CD8-positive, alpha-beta memory T cell (primary cell): ENCODE data around the gene S100A14. TPM values are rescaled to one million over a fixed set of nuclear protein-coding genes. Genes with fewer than 3 reads are reported as not detected.

Experiments
- CTCF ChIA-PET: fragments of 350-600 bp; sonication (Branson Sonifier 250); formaldehyde crosslinking; loops from one replicate; lab custom pipeline; 2021; ENCODE audit warnings: antibody characterized with exemption; lab: Charles Lee
- POLR2A ChIA-PET: fragments of 350-600 bp; sonication (Branson Sonifier 250); formaldehyde crosslinking; loops from one replicate; lab custom pipeline; 2021; ENCODE audit warnings: antibody characterized with exemption; lab: Charles Lee
- DNase-seq, 5 donors: peaks; one replicate each; pipeline versions ENCODE4 v3.0.0 to v3.0.0-alpha.2; 2020 to 2022; ENCODE audit warnings: mixed read lengths in 1 of 5
- H3K27ac ChIP-seq: one replicate; pipeline ENCODE4 v1.7.0; 2013; ENCODE audit warnings: low read depth, mild to moderate bottlenecking, low read length, moderate library complexity
- H3K27me3 ChIP-seq: 2 replicates; pipeline ENCODE4 v1.7.0; 2013; ENCODE audit warnings: low read length, mild to moderate bottlenecking; ENCODE audit not compliant: insufficient read depth, poor library complexity, severe bottlenecking
- H3K36me3 ChIP-seq: 2 replicates; pipeline ENCODE4 v1.7.0; 2013; ENCODE audit warnings: mild to moderate bottlenecking, low read length, moderate library complexity; ENCODE audit not compliant: insufficient read depth
- H3K4me1 ChIP-seq: 2 replicates; pipeline ENCODE4 v1.7.0; 2013; ENCODE audit warnings: mild to moderate bottlenecking, low read length, moderate library complexity; ENCODE audit not compliant: insufficient read depth
- H3K4me3 ChIP-seq: 2 replicates; pipeline ENCODE4 v1.7.0; 2013; ENCODE audit warnings: mild to moderate bottlenecking, low read length
- H3K9me3 ChIP-seq: 2 replicates; pipeline ENCODE4 v1.7.0; 2013; ENCODE audit warnings: mild to moderate bottlenecking, low read length
- H3K27ac Mint-ChIP-seq, 8 donors: one replicate each; pipeline ENCODE4 v1.8.0; 2020 to 2021; ENCODE audit warnings: mixed read lengths in 8 of 8, mild to moderate bottlenecking in 6 of 8, inconsistent platforms in 3 of 8, moderate library complexity in 3 of 8
- H3K27me3 Mint-ChIP-seq, 2 donors: one replicate each; pipeline ENCODE4 v1.8.0; 2020 to 2021; ENCODE audit warnings: mixed read lengths in 2 of 2, mild to moderate bottlenecking in 1 of 2, moderate library complexity in 1 of 2
- H3K36me3 Mint-ChIP-seq, 3 donors: one replicate each; pipeline ENCODE4 v1.8.0; 2020 to 2021; ENCODE audit warnings: mixed read lengths in 3 of 3, inconsistent platforms in 1 of 3, mild to moderate bottlenecking in 1 of 3
- H3K4me1 Mint-ChIP-seq, 3 donors: one replicate each; pipeline ENCODE4 v1.8.0; 2020 to 2021; ENCODE audit warnings: mixed read lengths in 3 of 3, inconsistent platforms in 1 of 3, mild to moderate bottlenecking in 1 of 3
- H3K4me3 Mint-ChIP-seq, 7 donors: one replicate each; pipeline ENCODE4 v1.8.0; 2020 to 2021; ENCODE audit warnings: mixed read lengths in 7 of 7, mild to moderate bottlenecking in 6 of 7, moderate library complexity in 4 of 7, inconsistent platforms in 2 of 7
- H3K9me3 Mint-ChIP-seq, 5 donors: one replicate each; pipeline ENCODE4 v1.8.0; 2020 to 2022; ENCODE audit warnings: mixed read lengths in 5 of 5, mild to moderate bottlenecking in 3 of 5, moderate library complexity in 2 of 5, inconsistent platforms in 1 of 5
- polyA plus RNA-seq: library from polyadenylated mRNA; unstranded; fragments of 300-500 nt; fragmentation: Illumina TruSeq; gene quantifications from one replicate; pipeline ENCODE4 v1.2.3, GENCODE V29; 2021
- total RNA-seq, 2 experiments: library from RNA; stranded (reverse); gene quantifications; one replicate each; pipeline ENCODE4 v1.2.3, GENCODE V29; 2021

Gene S100A14
- total and polyA plus RNA-seq, 3 experiments from 2014 or later: not detected

DNA sequence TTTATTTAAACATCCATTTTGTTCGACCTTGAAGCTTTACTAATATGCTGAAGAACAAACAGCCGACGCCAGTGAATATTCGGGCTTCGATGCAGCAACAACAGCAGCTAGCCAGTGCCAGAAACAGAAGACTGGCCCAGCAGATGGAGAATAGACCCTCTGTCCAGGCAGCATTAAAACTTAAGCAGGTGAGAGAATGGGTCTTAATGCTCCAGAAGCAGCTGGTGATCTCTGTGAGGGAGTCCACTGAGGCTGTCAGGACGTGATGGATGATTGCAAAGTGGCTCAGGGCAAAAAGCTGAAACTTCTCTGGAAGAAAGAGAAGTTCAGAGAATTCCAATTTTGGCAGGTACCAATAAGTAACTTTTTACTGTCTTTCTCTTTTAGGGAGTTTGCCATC lies 22.1 kb upstream of the S100A14 start:
- Mint-ChIP-seq H3K4me3 (peak overlapping the region in 1 of 7 donors; percentile 49), H3K27ac (peak overlapping the region in 2 of 8 donors; percentile 54 to 74), H3K4me1 (peaks cover 40 to 72% (median 59%) of the 10 kb centered on the region in 3 donors), H3K27me3 (peaks cover 0 to 2% of the 10 kb centered on the region in 2 donors), H3K9me3 (no peaks in the 10 kb centered on the region), H3K36me3 (peaks cover 11 to 80% (median 19%) of the 10 kb centered on the region in 3 donors)
- POLR2A ChIA-PET: interaction anchor here (0.7 kb wide), 1 partner anchor 89 kb away, joined by 3 read pairs; no protein-coding TSS in a partner anchor
- H3K9me3 ChIP-seq: no peaks in the 10 kb centered on the region
- no peak overlapping the region for H3K4me3 ChIP-seq
- no peak for DNase-seq
- peaks cover 45% of the 10 kb centered on the region for H3K4me1 ChIP-seq
- H3K27ac ChIP-seq: no peak overlapping the region
- H3K27me3 ChIP-seq: no peaks in the 10 kb centered on the region
- CTCF ChIA-PET: no interaction called here
- peaks cover 58% of the 10 kb centered on the region for H3K36me3 ChIP-seq

DNA sequence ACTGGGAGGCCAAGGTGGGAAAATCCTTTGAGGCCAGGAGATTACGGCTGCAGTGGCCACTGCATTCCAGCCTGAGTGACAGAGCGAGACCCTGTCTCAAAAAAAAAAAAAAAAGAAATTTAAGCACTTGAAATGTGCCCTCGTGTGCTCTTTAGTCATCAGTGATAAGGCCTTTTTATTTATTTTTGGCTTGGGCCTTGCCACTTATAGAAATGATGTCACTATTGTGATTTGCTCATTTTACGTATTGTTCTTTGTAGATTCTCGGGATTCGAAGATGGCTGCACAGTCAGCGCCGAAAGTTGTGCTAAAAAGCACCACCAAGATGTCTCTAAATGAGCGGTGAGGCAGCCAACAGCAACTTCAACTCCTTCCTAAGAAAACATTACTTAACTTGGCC lies 20.2 kb upstream of the S100A14 start:
- POLR2A ChIA-PET: no interaction called here
- H3K4me1 ChIP-seq: peaks cover 37% of the 10 kb centered on the region

GRCh38 chr1:153635872-153636271 lies 19.7 kb upstream of the S100A14 start:
- Mint-ChIP-seq H3K9me3 (no peaks in the 10 kb centered on the region), H3K27ac (peak overlapping the region; percentile 63 to 100 (median 89)), H3K4me3 (peak overlapping the region; percentile 97 to 100 (median 99)), H3K4me1 (peaks cover 29 to 54% (median 46%) of the 10 kb centered on the region in 3 donors), H3K36me3 (peaks cover 6 to 56% (median 6%) of the 10 kb centered on the region in 3 donors), H3K27me3 (peaks cover 0 to 2% of the 10 kb centered on the region in 2 donors)
- H3K27ac ChIP-seq: no peak overlapping the region
- no peaks in the 10 kb centered on the region for H3K27me3 ChIP-seq
- no peak overlapping the region for H3K4me3 ChIP-seq
- ChIA-PET CTCF (interaction anchor here (1.1 kb wide), 1 partner anchor 124 kb away, joined by 3 read pairs; no protein-coding TSS in a partner anchor), POLR2A (no interaction called here)
- no peaks in the 10 kb centered on the region for H3K9me3 ChIP-seq
- H3K4me1 ChIP-seq: peaks cover 37% of the 10 kb centered on the region
- DNase-seq: no peak
- H3K36me3 ChIP-seq: peaks cover 35% of the 10 kb centered on the region

More for the DNA sequence above, 20.2 kb upstream of the S100A14 start:
- no peak for DNase-seq
- H3K36me3 Mint-ChIP-seq: peaks cover 9 to 61% (median 10%) of the 10 kb centered on the region in 3 donors
- peaks cover 0 to 2% of the 10 kb centered on the region in 2 donors for H3K27me3 Mint-ChIP-seq
- peak overlapping the region in 6 of 8 donors; percentile 11 to 100 (median 78) for H3K27ac Mint-ChIP-seq
- Histone ChIP-seq H3K4me3 (no peak overlapping the region), H3K27ac (no peak overlapping the region), H3K36me3 (peaks cover 40% of the 10 kb centered on the region), H3K27me3 (no peaks in the 10 kb centered on the region), H3K9me3 (no peaks in the 10 kb centered on the region)
- no peaks in the 10 kb centered on the region for H3K9me3 Mint-ChIP-seq
- H3K4me1 Mint-ChIP-seq: peaks cover 33 to 58% (median 51%) of the 10 kb centered on the region in 3 donors
- H3K4me3 Mint-ChIP-seq: peak overlapping the region; percentile 11 to 100 (median 99)
- CTCF ChIA-PET: no interaction called here

DNA sequence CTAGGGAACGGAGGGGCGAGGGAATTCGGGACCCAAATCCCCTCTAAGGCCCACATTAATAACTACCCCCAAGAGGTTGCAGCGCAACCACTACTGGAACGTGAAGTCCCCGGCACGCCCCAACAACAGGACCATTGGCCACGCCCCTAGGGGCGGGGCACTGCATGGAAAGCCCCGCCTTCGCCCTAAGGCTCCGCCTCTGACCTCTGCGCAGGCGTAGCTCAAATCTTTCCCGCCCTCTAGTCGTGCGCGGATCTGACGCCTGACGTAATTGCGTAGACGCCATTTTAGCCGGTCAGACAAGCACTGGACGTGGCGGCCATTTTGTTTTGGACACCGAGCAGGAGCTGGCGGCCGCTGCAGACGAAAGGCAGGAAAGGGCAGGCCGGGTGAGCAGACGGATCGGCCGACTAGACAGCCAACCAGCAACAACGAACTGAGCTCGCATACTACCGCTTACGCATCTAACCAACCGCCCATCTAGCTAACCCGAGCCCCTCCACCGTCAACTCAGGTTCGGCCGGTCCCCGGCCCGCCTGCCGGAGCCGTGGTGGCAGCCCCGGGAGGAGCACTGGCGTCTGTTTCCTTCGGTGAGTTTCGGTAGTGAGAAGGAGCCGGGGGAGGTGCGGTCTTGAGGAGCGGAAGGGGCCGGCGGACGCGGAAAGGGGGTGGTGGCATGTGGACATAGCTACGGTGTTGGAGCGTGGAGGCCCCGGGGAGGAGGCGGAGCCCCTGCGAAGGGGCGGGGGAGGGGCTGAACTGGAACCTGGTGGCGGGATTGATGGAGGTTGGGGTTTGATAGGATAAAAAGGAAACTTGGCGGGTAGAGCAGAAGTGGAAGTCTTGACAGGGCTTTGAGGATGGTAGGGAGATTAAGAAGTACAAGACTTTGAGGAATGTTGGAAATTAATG lies 17.9 kb upstream of the S100A14 start, which contains the start of gene CHTOP:
TSS of gene CHTOP (plus strand) at position 313 of the 912 bp plus-strand sequence. CDS start 2,523 bp downstream, outside the sequence.
- Mint-ChIP-seq H3K4me1 (peaks cover 29 to 48% (median 44%) of the 10 kb centered on the region in 3 donors), H3K27ac (peak within 1 kb of the TSS; percentile 97 to 100 (median 100))
- POLR2A ChIA-PET: interaction anchor here (0.5 to 2.2 kb wide), 20 partner anchors 9 to 586 kb away, joined by 3 to 24 read pairs (median 6); partner anchors contain the start of genes CREB3L4, ILF2, INTS3 and NPR1

DNA sequence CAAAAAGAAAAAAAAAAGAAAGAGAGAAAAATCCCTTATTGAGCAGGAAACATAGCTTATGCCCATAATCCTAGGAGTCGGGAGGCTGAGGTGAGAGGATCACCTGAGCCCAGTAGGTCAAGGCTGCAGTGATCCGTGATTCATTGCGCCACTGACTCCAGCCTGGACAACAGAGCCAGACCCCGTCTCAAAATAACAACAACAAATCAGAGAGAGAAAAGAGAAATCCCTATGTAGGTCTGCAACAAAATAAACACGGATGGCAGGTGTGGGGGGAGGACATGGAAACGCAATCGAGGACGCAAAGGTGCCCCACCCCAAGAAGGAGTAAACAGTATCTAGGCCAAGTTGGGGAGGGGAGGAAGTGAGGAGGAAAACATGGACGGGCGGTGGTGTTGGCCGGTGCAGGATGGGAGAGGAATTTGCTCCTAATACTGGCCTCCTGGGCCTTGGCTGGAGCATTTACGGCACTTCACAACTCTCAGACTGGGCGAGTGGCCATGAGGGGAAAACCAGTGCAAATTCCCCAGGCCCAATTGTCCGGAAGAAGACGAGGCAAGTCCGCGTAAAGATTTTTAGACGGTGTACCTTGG lies 17.1 kb upstream of the S100A14 start:
- Histone ChIP-seq H3K36me3 (peaks cover 24% of the 10 kb centered on the region), H3K4me1 (peaks cover 30% of the 10 kb centered on the region), H3K4me3 (peak overlapping the region; percentile 99), H3K9me3 (no peaks in the 10 kb centered on the region), H3K27me3 (no peaks in the 10 kb centered on the region), H3K27ac (peak overlapping the region; percentile 100)
- Mint-ChIP-seq H3K27ac (peak overlapping the region; percentile 97 to 100 (median 100)), H3K4me1 (peaks cover 29 to 44% (median 44%) of the 10 kb centered on the region in 3 donors), H3K4me3 (peak overlapping the region; percentile 97 to 100 (median 99)), H3K27me3 (peaks cover 0 to 2% of the 10 kb centered on the region in 2 donors), H3K36me3 (peaks cover 6 to 35% (median 6%) of the 10 kb centered on the region in 3 donors), H3K9me3 (no peaks in the 10 kb centered on the region)
- no peak for DNase-seq
- CTCF ChIA-PET: interaction anchor here (0.8 to 2.1 kb wide), 5 partner anchors 10 to 122 kb away, joined by 3 to 5 read pairs (median 3); no protein-coding TSS in a partner anchor
- POLR2A ChIA-PET: interaction anchor here (0.5 to 2.2 kb wide), 16 partner anchors 10 to 587 kb away, joined by 3 to 24 read pairs (median 8); partner anchors contain the start of genes CREB3L4, ILF2, INTS3 and NPR1

More for the DNA sequence above, 17.9 kb upstream of the S100A14 start, which contains the start of gene CHTOP:
- CTCF ChIA-PET: interaction anchor here (0.8 to 1.6 kb wide), 8 partner anchors 9 to 1175 kb away, joined by 3 to 5 read pairs (median 3); partner anchors contain the start of gene RAB13
- peaks cover 0 to 2% of the 10 kb centered on the region in 2 donors for H3K27me3 Mint-ChIP-seq
- Histone ChIP-seq H3K9me3 (no peaks in the 10 kb centered on the region), H3K36me3 (peaks cover 28% of the 10 kb centered on the region), H3K27ac (peak within 1 kb of the TSS; percentile 100), H3K4me3 (peak within 1 kb of the TSS; percentile 99), H3K4me1 (peaks cover 31% of the 10 kb centered on the region), H3K27me3 (no peaks in the 10 kb centered on the region)
- H3K36me3 Mint-ChIP-seq: peaks cover 6 to 42% (median 6%) of the 10 kb centered on the region in 3 donors
- H3K4me3 Mint-ChIP-seq: peak within 1 kb of the TSS; percentile 97 to 100 (median 99)
- DNase-seq: peak; percentile 89 to 98 (median 96)
- no peaks in the 10 kb centered on the region for H3K9me3 Mint-ChIP-seq

- H3K4me1 Mint-ChIP-seq: peaks cover 18 to 29% (median 28%) of the 10 kb centered on the region in 3 donors
- no peaks in the 10 kb centered on the region for H3K27me3 ChIP-seq
- no peak for DNase-seq
- peaks cover 12% of the 10 kb centered on the region for H3K4me1 ChIP-seq
- H3K9me3 ChIP-seq: no peaks in the 10 kb centered on the region
- peaks cover 0 to 7% of the 10 kb centered on the region in 2 donors for H3K27me3 Mint-ChIP-seq
- H3K36me3 ChIP-seq: peaks cover 5% of the 10 kb centered on the region
- ChIA-PET POLR2A (interaction anchor here (0.6 kb wide), 1 partner anchor 13 kb away, joined by 4 read pairs; no protein-coding TSS in a partner anchor), CTCF (interaction anchor here (2.1 kb wide), 1 partner anchor 99 kb away, joined by 5 read pairs; no protein-coding TSS in a partner anchor)
- no peak overlapping the region for H3K27ac ChIP-seq
- H3K4me3 Mint-ChIP-seq: peak overlapping the region in 2 of 7 donors; percentile 11 to 40
- peaks cover 0 to 17% (median 0%) of the 10 kb centered on the region in 3 donors for H3K36me3 Mint-ChIP-seq
- peak overlapping the region in 3 of 8 donors; percentile 22 to 88 (median 66) for H3K27ac Mint-ChIP-seq
- no peak overlapping the region for H3K4me3 ChIP-seq
- H3K9me3 Mint-ChIP-seq: no peaks in the 10 kb centered on the region
These were observed 15.2 kb upstream of the S100A14 start for GRCh38 chr1:153631047-153632022.
